AG04450 (cell line): ENCODE measurements around the gene B3GALT5. TPM values are rescaled to one million over a fixed set of nuclear protein-coding genes. Genes with fewer than 3 reads are reported as not detected.

Experiments used
- CTCF ChIA-PET: fragments of 300-600, 350-600 bp; formaldehyde crosslinking; extraction: SDS; loops from one replicate; lab custom pipeline; 2022; ENCODE audit warnings: antibody characterized with exemption, inconsistent platforms; lab: Charles Lee
- POLR2A ChIA-PET: fragments of 350-600 bp; formaldehyde crosslinking; extraction: SDS; loops from one replicate; lab custom pipeline; 2021; ENCODE audit warnings: antibody characterized with exemption, inconsistent platforms; lab: Yijun Ruan, JAX
- DNase-seq: peaks from one replicate; pipeline ENCODE4 v3.0.0-alpha.2; 2011; ENCODE audit warnings: low read depth, low spot score
- H3K27ac ChIP-seq: one replicate; pipeline ENCODE4 v1.5.1; 2012; ENCODE audit warnings: low read depth, low read length, control low read depth
- H3K27me3 ChIP-seq: one replicate; pipeline ENCODE4 v1.6.0; 2012; ENCODE audit warnings: low read length; ENCODE audit not compliant: control insufficient read depth, insufficient read depth
- H3K4me3 ChIP-seq: 2 replicates; pipeline ENCODE4 v1.5.1; 2011; ENCODE audit warnings: mild to moderate bottlenecking, low read depth, low read length, control low read depth
- H3K9me3 ChIP-seq: 2 replicates; pipeline ENCODE4 v1.5.1; 2012; ENCODE audit warnings: low read length; ENCODE audit not compliant: control insufficient read depth, insufficient read depth
- polyA plus RNA-seq: library from polyadenylated mRNA; depleted of rRNA; stranded (reverse); fragments of >200 nt; gene quantifications from 2 replicates; pipeline ENCODE4 v1.2.3, GENCODE V29; 2011
- TF ChIP-seq, protein P1 (sequence below): IDR thresholded peaks from 2 replicates; pipeline ENCODE4 v1.5.1; 2011; ENCODE audit warnings: low read depth, low read length, control low read depth, inconsistent platforms

B3GALT5 gene
- polyA plus RNA-seq, 1 experiment: 0.05 TPM

DNA sequence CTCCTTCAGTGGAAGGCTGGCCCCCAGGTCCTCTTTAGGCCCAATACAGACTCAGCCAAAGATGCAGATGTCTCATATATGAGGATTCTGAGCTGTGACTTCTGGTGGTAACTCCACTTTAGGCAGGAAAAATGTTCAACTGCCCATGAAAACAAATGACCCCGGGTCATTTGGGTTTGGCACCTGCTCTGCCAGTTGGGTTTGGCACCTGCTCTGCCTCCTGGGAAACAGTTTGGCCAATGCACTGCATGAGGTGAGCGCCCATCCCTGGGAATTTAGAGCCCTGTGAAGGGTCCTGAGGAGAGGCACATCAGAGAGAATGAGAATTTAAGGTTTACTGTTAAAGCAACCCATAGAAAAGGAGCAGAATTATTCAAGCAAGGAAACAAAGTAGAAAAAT lies 45.3 kb downstream of the B3GALT5 start:
- H3K9me3 ChIP-seq: peaks cover 4% of the 10 kb centered on the region
- ChIA-PET POLR2A (no interaction called here), CTCF (no interaction called here)
- H3K27me3 ChIP-seq: no peaks in the 10 kb centered on the region
- TF ChIP-seq, protein P1, sequence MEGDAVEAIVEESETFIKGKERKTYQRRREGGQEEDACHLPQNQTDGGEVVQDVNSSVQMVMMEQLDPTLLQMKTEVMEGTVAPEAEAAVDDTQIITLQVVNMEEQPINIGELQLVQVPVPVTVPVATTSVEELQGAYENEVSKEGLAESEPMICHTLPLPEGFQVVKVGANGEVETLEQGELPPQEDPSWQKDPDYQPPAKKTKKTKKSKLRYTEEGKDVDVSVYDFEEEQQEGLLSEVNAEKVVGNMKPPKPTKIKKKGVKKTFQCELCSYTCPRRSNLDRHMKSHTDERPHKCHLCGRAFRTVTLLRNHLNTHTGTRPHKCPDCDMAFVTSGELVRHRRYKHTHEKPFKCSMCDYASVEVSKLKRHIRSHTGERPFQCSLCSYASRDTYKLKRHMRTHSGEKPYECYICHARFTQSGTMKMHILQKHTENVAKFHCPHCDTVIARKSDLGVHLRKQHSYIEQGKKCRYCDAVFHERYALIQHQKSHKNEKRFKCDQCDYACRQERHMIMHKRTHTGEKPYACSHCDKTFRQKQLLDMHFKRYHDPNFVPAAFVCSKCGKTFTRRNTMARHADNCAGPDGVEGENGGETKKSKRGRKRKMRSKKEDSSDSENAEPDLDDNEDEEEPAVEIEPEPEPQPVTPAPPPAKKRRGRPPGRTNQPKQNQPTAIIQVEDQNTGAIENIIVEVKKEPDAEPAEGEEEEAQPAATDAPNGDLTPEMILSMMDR: no peak
- H3K4me3 ChIP-seq: no peak overlapping the region
- no peak overlapping the region for H3K27ac ChIP-seq
- no peak for DNase-seq

DNA sequence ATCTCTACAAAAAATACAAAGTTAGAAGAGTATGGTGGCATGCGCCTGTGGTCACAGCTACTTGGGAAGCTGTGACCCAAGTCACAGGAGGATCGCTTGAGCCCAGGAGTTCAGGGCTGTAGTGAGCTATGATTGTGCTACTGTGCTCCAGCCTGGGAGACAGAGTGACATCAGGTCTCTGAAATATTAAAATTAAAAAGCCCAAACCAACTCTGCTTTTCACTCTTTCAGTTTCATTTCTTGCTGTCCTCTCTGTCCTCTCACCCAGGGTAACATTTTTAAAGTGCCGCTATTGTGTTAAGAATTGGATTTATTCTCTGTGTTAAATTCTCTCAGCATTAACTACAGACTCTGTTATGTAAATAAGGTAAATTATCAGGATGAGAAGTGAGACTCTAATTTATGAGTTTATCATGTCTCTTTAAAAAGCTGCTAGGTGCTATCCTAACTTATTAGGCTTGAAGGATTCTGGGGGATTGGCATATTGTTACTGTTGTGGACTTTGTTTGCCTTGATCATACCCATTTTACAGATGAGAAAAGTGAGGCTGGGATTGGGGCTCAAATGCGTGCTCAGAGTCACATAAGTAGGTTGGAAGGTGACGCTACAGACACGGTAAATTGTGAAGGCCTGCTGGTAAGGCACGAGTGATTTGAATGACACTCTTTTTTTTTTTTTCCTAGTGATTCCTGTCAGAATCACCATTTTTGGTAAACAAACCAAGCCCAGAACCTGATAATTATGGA lies 46.5 kb downstream of the B3GALT5 start:
- ChIA-PET CTCF (no interaction called here), POLR2A (interaction anchor here (1.5 to 1.7 kb wide), 3 partner anchors 12 to 26 kb away, joined by 3 to 6 read pairs (median 5); no protein-coding TSS in a partner anchor)
- TF ChIP-seq, protein P1: no peak

DNA sequence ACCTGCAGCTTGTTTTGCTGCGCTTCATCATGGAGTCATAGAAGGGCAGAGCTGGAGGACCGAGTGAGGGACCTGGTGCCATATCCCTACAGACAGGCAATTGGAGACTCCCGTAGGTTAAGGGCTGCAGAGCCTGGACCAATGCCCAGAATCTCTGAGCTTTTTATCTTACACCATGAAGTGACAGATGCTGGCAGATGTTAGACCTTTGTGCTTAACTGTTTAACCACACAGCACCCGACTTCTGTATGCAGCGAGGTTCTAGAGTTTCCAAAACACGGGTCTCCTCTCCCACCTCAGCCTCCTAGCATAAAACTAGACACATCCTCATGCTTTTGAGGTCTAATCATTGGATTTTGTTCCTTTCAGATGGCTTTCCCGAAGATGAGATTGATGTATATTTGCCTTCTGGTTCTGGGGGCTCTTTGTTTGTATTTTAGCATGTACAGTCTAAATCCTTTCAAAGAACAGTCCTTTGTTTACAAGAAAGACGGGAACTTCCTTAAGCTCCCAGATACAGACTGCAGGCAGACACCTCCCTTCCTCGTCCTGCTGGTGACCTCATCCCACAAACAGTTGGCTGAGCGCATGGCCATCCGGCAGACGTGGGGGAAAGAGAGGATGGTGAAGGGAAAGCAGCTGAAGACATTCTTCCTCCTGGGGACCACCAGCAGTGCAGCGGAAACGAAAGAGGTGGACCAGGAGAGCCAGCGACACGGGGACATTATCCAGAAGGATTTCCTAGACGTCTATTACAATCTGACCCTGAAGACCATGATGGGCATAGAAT lies 47.6 kb downstream of the B3GALT5 start:
- ChIA-PET POLR2A (interaction anchor here (1.5 to 1.7 kb wide), 3 partner anchors 13 to 27 kb away, joined by 3 to 6 read pairs (median 5); no protein-coding TSS in a partner anchor), CTCF (interaction anchor here (0.6 to 0.9 kb wide), 2 partner anchors 16 to 22 kb away, joined by 3 to 4 read pairs; no protein-coding TSS in a partner anchor)
- TF ChIP-seq, protein P1: no peak
- Histone ChIP-seq H3K27me3 (no peaks in the 10 kb centered on the region), H3K4me3 (peak overlapping the region; percentile 33), H3K9me3 (no peaks in the 10 kb centered on the region; the same call in 1 of the 2 replicates), H3K27ac (peak overlapping the region; percentile 83)
- DNase-seq: peak; percentile 73

More for the DNA sequence above, 46.5 kb downstream of the B3GALT5 start:
- Histone ChIP-seq H3K27me3 (no peaks in the 10 kb centered on the region), H3K4me3 (no peak overlapping the region), H3K27ac (no peak overlapping the region), H3K9me3 (no peaks in the 10 kb centered on the region; the same call in 1 of the 2 replicates)
- DNase-seq: no peak

DNA sequence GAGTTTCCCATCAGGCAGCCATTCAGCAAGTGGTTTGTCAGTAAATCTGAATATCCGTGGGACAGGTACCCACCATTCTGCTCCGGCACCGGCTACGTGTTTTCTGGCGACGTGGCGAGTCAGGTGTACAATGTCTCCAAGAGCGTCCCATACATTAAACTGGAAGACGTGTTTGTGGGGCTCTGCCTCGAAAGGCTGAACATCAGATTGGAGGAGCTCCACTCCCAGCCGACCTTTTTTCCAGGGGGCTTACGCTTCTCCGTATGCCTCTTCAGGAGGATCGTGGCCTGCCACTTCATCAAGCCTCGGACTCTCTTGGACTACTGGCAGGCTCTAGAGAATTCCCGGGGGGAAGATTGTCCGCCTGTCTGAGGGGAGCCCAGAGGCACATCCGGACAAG lies 48.4 kb downstream of the B3GALT5 start:
- CTCF ChIA-PET: interaction anchor here (0.6 to 0.9 kb wide), 2 partner anchors 15 to 21 kb away, joined by 3 to 4 read pairs; no protein-coding TSS in a partner anchor

More for the DNA sequence above, 48.4 kb downstream of the B3GALT5 start:
- no peaks in the 10 kb centered on the region; the same call in 1 of the 2 replicates for H3K9me3 ChIP-seq
- no peak overlapping the region for H3K4me3 ChIP-seq
- POLR2A ChIA-PET: interaction anchor here (1.7 kb wide), 1 partner anchor 27 kb away, joined by 6 read pairs; no protein-coding TSS in a partner anchor
- no peak overlapping the region for H3K27ac ChIP-seq
- TF ChIP-seq, protein P1: no peak
- no peaks in the 10 kb centered on the region for H3K27me3 ChIP-seq
- DNase-seq: no peak
